OCI-LY7 (cell line): ENCODE results near the gene KRT12.

ENCODE experiments used
- EZH2phosphoT487 ChIP-seq: fragments of 200-600 bp; sonication (generic); IDR thresholded peaks from 2 replicates; pipeline ENCODE4 v1.6.1; 2018; ENCODE audit warnings: low read depth, borderline replicate concordance, mild to moderate bottlenecking, mixed run types, antibody characterized with exemption, low read length, moderate library complexity, mixed read lengths
- TF ChIP-seq, protein P1 (sequence below): fragments of 200-600 bp; sonication (generic); conservative IDR thresholded peaks from 2 replicates; pipeline ENCODE4 v1.5.1; 2014; ENCODE audit warnings: mild to moderate bottlenecking, antibody characterized with exemption, low read length, moderate library complexity, mixed read lengths

DNA sequence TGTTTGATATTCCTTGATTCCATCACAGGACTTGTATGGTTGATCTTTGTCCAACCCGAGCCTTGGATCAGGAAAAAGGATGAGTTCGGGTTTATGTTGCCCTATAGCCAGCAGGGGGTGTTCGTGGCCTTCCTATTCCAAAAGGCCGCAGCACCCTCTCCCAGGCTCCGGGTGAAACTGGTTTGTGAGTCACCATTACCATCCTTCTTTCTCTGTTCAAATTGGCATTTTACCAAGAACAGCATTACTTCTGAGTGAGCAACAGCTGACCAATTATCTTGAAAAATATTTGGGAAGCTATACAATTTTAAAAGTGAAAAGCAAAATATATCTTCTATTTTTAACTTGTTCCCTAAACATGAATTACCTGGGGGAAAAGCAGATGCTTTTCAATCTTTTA lies 42.3 kb upstream of the KRT12 start:
- TF ChIP-seq, protein P1, sequence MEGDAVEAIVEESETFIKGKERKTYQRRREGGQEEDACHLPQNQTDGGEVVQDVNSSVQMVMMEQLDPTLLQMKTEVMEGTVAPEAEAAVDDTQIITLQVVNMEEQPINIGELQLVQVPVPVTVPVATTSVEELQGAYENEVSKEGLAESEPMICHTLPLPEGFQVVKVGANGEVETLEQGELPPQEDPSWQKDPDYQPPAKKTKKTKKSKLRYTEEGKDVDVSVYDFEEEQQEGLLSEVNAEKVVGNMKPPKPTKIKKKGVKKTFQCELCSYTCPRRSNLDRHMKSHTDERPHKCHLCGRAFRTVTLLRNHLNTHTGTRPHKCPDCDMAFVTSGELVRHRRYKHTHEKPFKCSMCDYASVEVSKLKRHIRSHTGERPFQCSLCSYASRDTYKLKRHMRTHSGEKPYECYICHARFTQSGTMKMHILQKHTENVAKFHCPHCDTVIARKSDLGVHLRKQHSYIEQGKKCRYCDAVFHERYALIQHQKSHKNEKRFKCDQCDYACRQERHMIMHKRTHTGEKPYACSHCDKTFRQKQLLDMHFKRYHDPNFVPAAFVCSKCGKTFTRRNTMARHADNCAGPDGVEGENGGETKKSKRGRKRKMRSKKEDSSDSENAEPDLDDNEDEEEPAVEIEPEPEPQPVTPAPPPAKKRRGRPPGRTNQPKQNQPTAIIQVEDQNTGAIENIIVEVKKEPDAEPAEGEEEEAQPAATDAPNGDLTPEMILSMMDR = peak; percentile 86
- no peak for TF ChIP-seq EZH2phosphoT487
